HepG2 (cell line): ENCODE results near the gene BROX. TPM values are rescaled to one million over a fixed set of nuclear protein-coding genes. Genes with fewer than 3 reads are reported as not detected.

Source experiments
- ATAC-seq: fragments of 200-7000 bp; cut with Tn5 transposase; 3 replicates; pipeline ENCODE4 v1.9.1; 2020; ENCODE audit warnings: mild to moderate bottlenecking, moderate library complexity
- BruUV-seq: library from RNA; stranded (reverse); fragments of 400-500 nt; replicated peaks from 2 replicates; lab custom pipeline; 2021; lab: Mats Ljungman, UMichigan
- CTCF ChIA-PET: fragments of 300-600 bp; formaldehyde crosslinking; extraction: SDS; loops from one replicate; lab custom pipeline; 2021; ENCODE audit warnings: low total read pairs, inconsistent platforms, low intra/inter-chr PET ratio; lab: Yijun Ruan, JAX
- POLR2A ChIA-PET: fragments of 350-600 bp; sonication (Branson Sonifier 250); formaldehyde crosslinking; loops from one replicate; lab custom pipeline; 2020; ENCODE audit warnings: antibody characterized with exemption, inconsistent platforms; lab: Yijun Ruan, JAX
- DNase-seq: peaks from one replicate; pipeline ENCODE4 v3.0.0-alpha.2; 2015; ENCODE audit warnings: low spot score
- FAIRE-seq: peaks from 3 replicates; lab custom pipeline; 2011; peaks lifted over from hg19 to GRCh38; lab: Jason Lieb, UNC
- H2AFZ ChIP-seq: one replicate; pipeline ENCODE4 v1.6.1; 2011; ENCODE audit warnings: low read length, inconsistent platforms
- H3K27ac ChIP-seq: fragments of 300-600 bp; 3 replicates; pipeline ENCODE4 v1.8.0; 2011; ENCODE audit warnings: mixed run types, mild to moderate bottlenecking, mixed read lengths, low read length, inconsistent platforms; ENCODE audit not compliant: insufficient read depth; ENCODE audit errors: extremely low read length
- H3K27me3 ChIP-seq, 2 experiments: fragments of 200-600 bp in 1 of 2; 2 replicates in 1 of 2; 3 replicates in 1 of 2; pipeline versions ENCODE4 v1.6.0 to v1.8.0; 2011; ENCODE audit warnings: low read length in 2 of 2, mild to moderate bottlenecking in 2 of 2, moderate library complexity in 2 of 2, inconsistent platforms in 1 of 2; ENCODE audit not compliant: insufficient read depth in 2 of 2, control insufficient read depth in 1 of 2
- H3K36me3 ChIP-seq, 2 experiments: fragments of 200-600 bp in 1 of 2; replicated peaks in 1 of 2; 2 replicates in 1 of 2; 3 replicates in 1 of 2; pipeline versions ENCODE4 v1.5.1 to v1.8.0; 2011; ENCODE audit warnings: low read length in 2 of 2, inconsistent platforms in 1 of 2; ENCODE audit not compliant: insufficient read depth in 2 of 2, control insufficient read depth in 1 of 2
- H3K4me1 ChIP-seq: 2 replicates; pipeline ENCODE4 v1.5.1; 2012; ENCODE audit warnings: low read length, inconsistent platforms; ENCODE audit not compliant: insufficient read depth
- H3K4me2 ChIP-seq: 2 replicates; pipeline ENCODE4 v1.6.0; 2011; ENCODE audit warnings: low read depth, low read length, inconsistent platforms
- H3K4me3 ChIP-seq, 3 experiments: fragments of 200-600 bp in 1 of 3; sonication (generic), shearing (Covaris generic) in 1 of 3; replicated peaks in 1 of 3; 2 replicates each; pipeline ENCODE4 v1.5.1; 2011 to 2016; ENCODE audit warnings: low read length in 3 of 3, inconsistent platforms in 2 of 3, low read depth in 2 of 3, mild to moderate bottlenecking in 2 of 3, control low read depth in 1 of 3, mixed read lengths in 1 of 3; ENCODE audit not compliant: insufficient read depth in 1 of 3
- H3K79me2 ChIP-seq: one replicate; pipeline ENCODE4 v1.6.1; 2011; ENCODE audit warnings: low read length, inconsistent platforms; ENCODE audit not compliant: insufficient read depth
- H3K9ac ChIP-seq: 2 replicates; pipeline ENCODE4 v1.6.0; 2011; ENCODE audit warnings: mild to moderate bottlenecking, low read depth, low read length, inconsistent platforms; ENCODE audit not compliant: insufficient read depth
- H3K9me3 ChIP-seq: 2 replicates; pipeline ENCODE4 v1.5.1; 2012; ENCODE audit warnings: mild to moderate bottlenecking, low read length
- H4K20me1 ChIP-seq: 2 replicates; pipeline ENCODE4 v1.6.0; 2011; ENCODE audit warnings: inconsistent platforms, mild to moderate bottlenecking, low read length, moderate library complexity; ENCODE audit not compliant: insufficient read depth
- CBFB ChIP-seq: sonication (generic); formaldehyde crosslinking; IDR thresholded peaks from 2 replicates; pipeline ENCODE4 v1.4.0; 2020; ENCODE audit warnings: missing genetic modification reagents
- HNF1B ChIP-seq: sonication (generic); formaldehyde crosslinking; IDR thresholded peaks from 2 replicates; pipeline ENCODE4 v1.5.1; 2020; ENCODE audit warnings: mild to moderate bottlenecking, moderate library complexity, missing genetic modification reagents
- IKZF1 ChIP-seq: fragments of 450-650 bp; IDR thresholded peaks from 2 replicates; pipeline ENCODE4 v1.7.1; 2016
- NR2F1 ChIP-seq, 2 experiments: fragments of 450-650 bp in 1 of 2; formaldehyde crosslinking in 1 of 2; IDR thresholded peaks; 2 replicates each; pipeline versions ENCODE4 v1.5.0 to v1.6.1; 2016 to 2020; ENCODE audit warnings: mild to moderate bottlenecking in 1 of 2, missing compliant biosample characterization in 1 of 2, missing genetic modification reagents in 1 of 2, moderate library complexity in 1 of 2
- POGZ ChIP-seq: sonication (generic); formaldehyde crosslinking; IDR thresholded peaks from 2 replicates; pipeline ENCODE4 v1.4.0; 2020; ENCODE audit warnings: mild to moderate bottlenecking, missing genetic modification reagents
- SPEN ChIP-seq: sonication (generic); formaldehyde crosslinking; IDR thresholded peaks from 2 replicates; pipeline ENCODE4 v1.5.1; 2020; ENCODE audit warnings: low read depth, mild to moderate bottlenecking, missing genetic modification reagents
- YEATS2 ChIP-seq: sonication (generic); formaldehyde crosslinking; IDR thresholded peaks from 2 replicates; pipeline ENCODE4 v1.4.0; 2020; ENCODE audit warnings: missing genetic modification reagents, borderline replicate concordance
- ZMAT3 ChIP-seq: sonication (generic); formaldehyde crosslinking; conservative IDR thresholded peaks from 2 replicates; pipeline ENCODE4 v1.7.0; 2021; ENCODE audit warnings: missing genetic modification reagents
- ZNF205 ChIP-seq: IDR thresholded peaks from 2 replicates; pipeline ENCODE4 v1.6.1; 2018; ENCODE audit warnings: missing biosample characterization, missing genetic modification reagents
- ZNF251 ChIP-seq: sonication (generic); formaldehyde crosslinking; IDR thresholded peaks from 2 replicates; pipeline ENCODE4 v1.9.0; 2021; ENCODE audit warnings: mild to moderate bottlenecking, missing genetic modification reagents
- ZNF292 ChIP-seq: sonication (generic); formaldehyde crosslinking; IDR thresholded peaks from 2 replicates; pipeline ENCODE4 v1.8.1; 2022; ENCODE audit warnings: mild to moderate bottlenecking, low read depth, missing genetic modification reagents, borderline replicate concordance
- ZNF329 ChIP-seq: sonication (generic); formaldehyde crosslinking; IDR thresholded peaks from 2 replicates; pipeline ENCODE4 v1.9.0; 2021; ENCODE audit warnings: low read depth, mild to moderate bottlenecking, missing genetic modification reagents
- WGBS: methylation state at CpG from one replicate; pipeline ENCODE4 v1.1.6; 2017; ENCODE audit warnings: low lambda C conversion rate; 5-methylcytosine and 5-hydroxymethylcytosine counted together
- in situ Hi-C: cut with HindIII; loops from 2 replicates; pipeline ENCODE4 v1.10.0; 2017; ENCODE audit warnings: low pct_unique_long_range_greater_than_20kb; ENCODE audit not compliant: extremely low pct_ligation_motif_present
- intact Hi-C: fragments of 100-400 bp; cut with micrococcal nuclease; formaldehyde crosslinking; loops from one replicate; pipeline ENCODE4 v1.10.0; 2022; ENCODE audit not compliant: unreplicated experiment
- polyA plus RNA-seq, 8 experiments: library from polyadenylated mRNA; depleted of rRNA in 3 of 8; stranded (reverse) in 7 of 8; unstranded in 1 of 8; fragments of >200 nt; fragmentation: Illumina TruSeq in 4 of 8; extraction: Trizol in 4 of 8; gene quantifications; 2 replicates each; pipeline versions ENCODE4 v1.2.1 to v1.2.3, GENCODE V29; 2011 to 2016; ENCODE audit warnings: low read depth in 4 of 8, missing spikeins in 1 of 8, mixed read lengths in 1 of 8; ENCODE audit not compliant: insufficient read depth in 1 of 8
- total RNA-seq, 5 experiments: library from RNA; depleted of rRNA; stranded (reverse); fragments of >200 nt; fragmentation: Illumina TruSeq; extraction: Trizol; gene quantifications; 2 replicates each; pipeline ENCODE4 v1.2.3, GENCODE V29; 2016; ENCODE audit warnings: low read depth in 1 of 5
- TF ChIP-seq, protein P1 (sequence below): IDR thresholded peaks from 2 replicates; pipeline ENCODE4 v1.6.1; 2012; ENCODE audit warnings: low read length, improper control_type of control experiment

The BROX gene
- total and polyA plus RNA-seq, 2 of the 13 experiments (the other 11 are each of a cell fraction or from before 2014, with no cell fraction given) = 4.4 to 33.2 TPM

DNA sequence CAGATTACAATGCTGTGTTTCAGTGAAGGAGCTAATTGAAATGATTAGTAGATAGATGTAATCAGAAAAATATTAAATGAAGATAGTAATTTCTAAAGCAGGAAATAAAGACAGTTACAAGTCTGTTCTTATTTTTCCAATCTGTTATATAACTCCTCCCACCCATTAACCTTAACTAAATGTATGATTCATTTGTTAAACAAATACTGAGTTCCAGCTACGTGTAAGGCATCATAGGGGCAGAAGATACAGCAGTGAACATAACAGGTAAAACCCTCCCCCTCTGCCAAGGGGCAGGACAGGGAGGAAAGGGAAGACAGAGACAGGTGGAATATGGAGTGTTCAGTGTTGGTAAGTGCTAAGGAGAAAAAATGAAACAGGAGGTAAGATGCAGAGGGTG, 24.6 kb downstream of the BROX start, which contains the start of gene FAM177B:
TSS of gene FAM177B (plus strand) at position 231 of the 400 bp plus-strand sequence. CDS start 9,344 bp downstream, outside the sequence.
- Histone ChIP-seq H3K4me1 (no peaks in the 10 kb centered on the region), H3K4me3 (no peak within 1 kb of the TSS), H2AFZ (no peak within 1 kb of the TSS), H3K79me2 (no peaks in the 10 kb centered on the region), H3K9ac (no peak within 1 kb of the TSS), H3K9me3 (no peaks in the 10 kb centered on the region), H4K20me1 (no peaks in the 10 kb centered on the region), H3K27ac (no peak within 1 kb of the TSS), H3K36me3 (peaks cover 3 to 24% of the 10 kb centered on the region in 2 experiments; a peak in 4 of 5 replicates), H3K4me2 (no peak within 1 kb of the TSS), H3K27me3 (no peaks in the 10 kb centered on the region)
- no peak for ATAC-seq
- ChIA-PET POLR2A (interaction anchor here (0.9 kb wide), 1 partner anchor 24 kb away, joined by 4 read pairs; no protein-coding TSS in a partner anchor), CTCF (interaction anchor here (1.1 kb wide), 1 partner anchor 344 kb away, joined by 3 read pairs; no protein-coding TSS in a partner anchor)
- in situ Hi-C loops (no loop called here), intact Hi-C loops (no loop called here)
- no peak for DNase-seq
- BruUV-seq = no TSS peak
- TF ChIP-seq ZNF205 (CRISPR knock-in tag) (peak; percentile 95), ZNF251 (no peak)
- FAIRE-seq = no peak
- 27% methylated on average over 1 of the region's 1 CpG for WGBS

DNA sequence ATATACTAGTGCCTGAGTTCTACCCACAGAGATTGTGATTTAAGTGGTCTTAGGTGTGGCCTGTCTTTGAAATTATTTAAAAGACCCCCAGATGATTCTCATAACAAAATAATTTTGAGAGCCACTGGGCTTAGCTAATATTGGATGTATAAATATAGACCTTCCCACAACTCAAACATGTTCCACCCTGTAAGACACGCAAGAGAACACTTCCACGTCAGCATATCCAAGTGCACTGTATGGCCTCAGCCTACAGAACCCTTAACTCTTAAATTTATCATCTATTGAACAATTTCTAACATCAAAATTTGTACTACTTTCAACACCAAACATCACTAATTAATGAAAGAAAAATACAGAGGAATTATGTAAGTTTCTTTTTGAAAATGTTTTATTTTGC, 27.1 kb downstream of the BROX start:
- in situ Hi-C loops = no loop called here
- ATAC-seq (no peak), FAIRE-seq (no peak), DNase-seq (no peak)
- Histone ChIP-seq H3K9me3 (no peaks in the 10 kb centered on the region), H3K9ac (no peak overlapping the region), H3K4me1 (no peaks in the 10 kb centered on the region), H3K36me3 (0 out of 5 replicates have a peak, but pooled peaks cover 0 to 6% of the 10 kb centered on the region in 2 experiments), H4K20me1 (no peaks in the 10 kb centered on the region), H3K79me2 (no peaks in the 10 kb centered on the region), H3K4me3 (no peak overlapping the region), H3K27me3 (no peaks in the 10 kb centered on the region), H3K4me2 (no peak overlapping the region), H2AFZ (no peak overlapping the region), H3K27ac (no peak overlapping the region)
- TF ChIP-seq CBFB (CRISPR knock-in tag) = no peak
- no peak for TF ChIP-seq NR2F1 (CRISPR knock-in tag; IDR thresholded peaks at IDR 0.05)
- TF ChIP-seq HNF1B (CRISPR knock-in tag) = no peak
- TF ChIP-seq YEATS2 (CRISPR knock-in tag) = no peak
- TF ChIP-seq ZNF292 (CRISPR knock-in tag) = no peak
- no peak for TF ChIP-seq ZNF329 (CRISPR knock-in tag)
- no peak for TF ChIP-seq SPEN (CRISPR knock-in tag)
- no peak for TF ChIP-seq ZMAT3 (CRISPR knock-in tag)
- no peak for TF ChIP-seq IKZF1
- no peak for TF ChIP-seq POGZ (CRISPR knock-in tag)
- TF ChIP-seq, protein P1, sequence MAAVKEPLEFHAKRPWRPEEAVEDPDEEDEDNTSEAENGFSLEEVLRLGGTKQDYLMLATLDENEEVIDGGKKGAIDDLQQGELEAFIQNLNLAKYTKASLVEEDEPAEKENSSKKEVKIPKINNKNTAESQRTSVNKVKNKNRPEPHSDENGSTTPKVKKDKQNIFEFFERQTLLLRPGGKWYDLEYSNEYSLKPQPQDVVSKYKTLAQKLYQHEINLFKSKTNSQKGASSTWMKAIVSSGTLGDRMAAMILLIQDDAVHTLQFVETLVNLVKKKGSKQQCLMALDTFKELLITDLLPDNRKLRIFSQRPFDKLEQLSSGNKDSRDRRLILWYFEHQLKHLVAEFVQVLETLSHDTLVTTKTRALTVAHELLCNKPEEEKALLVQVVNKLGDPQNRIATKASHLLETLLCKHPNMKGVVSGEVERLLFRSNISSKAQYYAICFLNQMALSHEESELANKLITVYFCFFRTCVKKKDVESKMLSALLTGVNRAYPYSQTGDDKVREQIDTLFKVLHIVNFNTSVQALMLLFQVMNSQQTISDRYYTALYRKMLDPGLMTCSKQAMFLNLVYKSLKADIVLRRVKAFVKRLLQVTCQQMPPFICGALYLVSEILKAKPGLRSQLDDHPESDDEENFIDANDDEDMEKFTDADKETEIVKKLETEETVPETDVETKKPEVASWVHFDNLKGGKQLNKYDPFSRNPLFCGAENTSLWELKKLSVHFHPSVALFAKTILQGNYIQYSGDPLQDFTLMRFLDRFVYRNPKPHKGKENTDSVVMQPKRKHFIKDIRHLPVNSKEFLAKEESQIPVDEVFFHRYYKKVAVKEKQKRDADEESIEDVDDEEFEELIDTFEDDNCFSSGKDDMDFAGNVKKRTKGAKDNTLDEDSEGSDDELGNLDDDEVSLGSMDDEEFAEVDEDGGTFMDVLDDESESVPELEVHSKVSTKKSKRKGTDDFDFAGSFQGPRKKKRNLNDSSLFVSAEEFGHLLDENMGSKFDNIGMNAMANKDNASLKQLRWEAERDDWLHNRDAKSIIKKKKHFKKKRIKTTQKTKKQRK = no peak
- WGBS = 94% methylated on average over 2 of the region's 2 CpGs
- ChIA-PET POLR2A (no interaction called here), CTCF (no interaction called here)
- intact Hi-C loops = no loop called here
- BruUV-seq = no TSS peak
